Naive thymus-derived CD4-positive, alpha-beta T cell (primary cell): ENCODE data around the gene TPCN1. TPM values are rescaled to one million over a fixed set of nuclear protein-coding genes. Genes with fewer than 3 reads are reported as not detected.

ENCODE experiments used
- ATAC-seq: fragments of 150-1000 bp; cut with Tn5 transposase; 2 replicates; pipeline ENCODE4 v1.10.0; 2021; ENCODE audit warnings: mild to moderate bottlenecking, moderate library complexity
- CTCF ChIA-PET: fragments of 350-600 bp; sonication (Branson Sonifier 250); formaldehyde crosslinking; loops from one replicate; lab custom pipeline; 2021; ENCODE audit warnings: antibody characterized with exemption; lab: Charles Lee
- POLR2A ChIA-PET: fragments of 350-600 bp; sonication (Branson Sonifier 250); formaldehyde crosslinking; loops from one replicate; lab custom pipeline; 2021; ENCODE audit warnings: antibody characterized with exemption, inconsistent platforms; lab: Charles Lee
- DNase-seq, 9 donors: peaks; one replicate each; pipeline versions ENCODE4 v3.0.0 to v3.0.0-alpha.2; 2020 to 2022; ENCODE audit warnings: mixed read lengths in 1 of 9
- H3K27ac ChIP-seq: one replicate; pipeline ENCODE4 v1.7.0; 2013; ENCODE audit warnings: mild to moderate bottlenecking, low read depth, low read length, moderate library complexity
- H3K27me3 ChIP-seq, 2 donors: one replicate each; pipeline ENCODE4 v1.7.0; 2013; ENCODE audit warnings: low read length in 2 of 2, mild to moderate bottlenecking in 2 of 2, moderate library complexity in 2 of 2; ENCODE audit not compliant: control insufficient read depth in 2 of 2, insufficient read depth in 2 of 2
- H3K36me3 ChIP-seq, 3 experiments: 1 replicate in 2 of 3; 2 replicates in 1 of 3; pipeline ENCODE4 v1.7.0; 2013; ENCODE audit warnings: low read length in 3 of 3, mild to moderate bottlenecking in 3 of 3, moderate library complexity in 1 of 3; ENCODE audit not compliant: insufficient read depth in 3 of 3, control insufficient read depth in 2 of 3
- H3K4me1 ChIP-seq, 2 donors: one replicate each; pipeline ENCODE4 v1.7.0; 2013; ENCODE audit warnings: low read length in 2 of 2, mild to moderate bottlenecking in 2 of 2, moderate library complexity in 1 of 2; ENCODE audit not compliant: control insufficient read depth in 2 of 2, insufficient read depth in 2 of 2
- H3K4me3 ChIP-seq: 2 replicates; pipeline ENCODE4 v1.7.0; 2013; ENCODE audit warnings: mild to moderate bottlenecking, low read length
- H3K9me3 ChIP-seq, 3 experiments: 1 replicate in 2 of 3; 2 replicates in 1 of 3; pipeline ENCODE4 v1.7.0; 2013; ENCODE audit warnings: low read length in 3 of 3; ENCODE audit not compliant: control insufficient read depth in 2 of 3
- H3K27ac Mint-ChIP-seq, 9 donors: one replicate each; pipeline ENCODE4 v1.8.0; 2020 to 2022; ENCODE audit warnings: mixed read lengths in 9 of 9, mild to moderate bottlenecking in 8 of 9, moderate library complexity in 5 of 9, inconsistent platforms in 2 of 9
- H3K27me3 Mint-ChIP-seq, 5 donors: one replicate each; pipeline ENCODE4 v1.8.0; 2021 to 2022; ENCODE audit warnings: mixed read lengths in 5 of 5, mild to moderate bottlenecking in 1 of 5
- H3K36me3 Mint-ChIP-seq, 5 donors: one replicate each; pipeline ENCODE4 v1.8.0; 2020 to 2022; ENCODE audit warnings: mixed read lengths in 5 of 5, mild to moderate bottlenecking in 3 of 5, inconsistent platforms in 1 of 5
- H3K4me1 Mint-ChIP-seq, 7 donors: one replicate each; pipeline ENCODE4 v1.8.0; 2020 to 2022; ENCODE audit warnings: mixed read lengths in 7 of 7, mild to moderate bottlenecking in 3 of 7, inconsistent platforms in 1 of 7
- H3K4me3 Mint-ChIP-seq, 10 donors: one replicate each; pipeline ENCODE4 v1.8.0; 2020 to 2022; ENCODE audit warnings: mild to moderate bottlenecking in 10 of 10, mixed read lengths in 10 of 10, moderate library complexity in 6 of 10, inconsistent platforms in 2 of 10
- H3K9me3 Mint-ChIP-seq, 11 donors: one replicate each; pipeline ENCODE4 v1.8.0; 2020 to 2022; ENCODE audit warnings: mixed read lengths in 11 of 11, mild to moderate bottlenecking in 4 of 11, inconsistent platforms in 1 of 11, moderate library complexity in 1 of 11
- intact Hi-C, 2 donors: fragments of 100-400 bp; cut with micrococcal nuclease; formaldehyde crosslinking; loops; one replicate each; pipeline ENCODE4 v1.15.1; 2023
- polyA plus RNA-seq, 2 donors: library from polyadenylated mRNA; unstranded; fragments of 300-500 nt; fragmentation: Illumina TruSeq; gene quantifications; one replicate each; pipeline ENCODE4 v1.2.3, GENCODE V29; 2021
- total RNA-seq, 6 experiments: library from RNA in 5 of 6; stranded (reverse) in 5 of 6; gene quantifications; 1 replicate in 5 of 6; 2 replicates in 1 of 6; pipeline ENCODE4 v1.2.3 and lab custom pipeline; 2021 to 2026

The TPCN1 gene
- total and polyA plus RNA-seq, 7 experiments from 2014 or later = 15.3 to 124 (median 97.2) TPM

DNA sequence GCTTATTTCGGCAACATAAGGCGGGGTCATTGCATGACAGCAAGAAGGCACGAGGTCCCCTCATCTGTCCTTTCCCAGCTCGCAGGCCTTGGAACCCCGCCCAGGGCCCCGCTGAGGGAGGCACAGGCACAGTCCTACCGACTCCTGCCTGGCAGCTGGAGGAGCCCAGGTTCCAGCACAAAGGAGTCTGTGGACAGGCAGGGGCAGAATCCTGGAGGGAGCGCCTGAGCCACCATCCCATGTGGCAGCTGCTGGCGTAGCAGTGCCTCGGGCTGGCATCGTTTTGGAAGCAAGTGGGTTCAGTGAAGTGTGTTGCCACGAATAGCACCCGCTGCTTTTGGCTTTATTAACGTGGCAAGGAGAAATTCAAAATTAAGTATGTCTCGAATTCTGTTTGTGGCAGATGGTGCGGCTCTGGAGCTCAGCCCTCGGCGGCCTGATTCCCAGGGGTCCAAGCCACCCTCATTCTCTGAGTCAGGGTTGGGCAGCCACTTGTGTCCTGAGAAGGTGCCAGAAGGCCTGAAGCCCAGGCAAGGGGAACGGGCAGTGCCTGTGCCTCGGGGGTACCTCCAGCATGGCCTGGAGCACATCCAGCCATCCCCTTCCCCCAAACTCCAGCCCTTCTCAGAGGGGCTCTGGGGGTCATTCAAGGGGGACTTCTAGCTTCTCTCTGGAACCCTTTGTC lies 77.7 kb downstream of the TPCN1 start:
- H3K4me1 Mint-ChIP-seq = peaks cover 11 to 24% (median 18%) of the 10 kb centered on the region in 7 donors
- H3K36me3 ChIP-seq = peaks cover 0 to 78% (median 5%) of the 10 kb centered on the region in 3 experiments
- ChIA-PET POLR2A (interaction anchor here (0.9 kb wide), 1 partner anchor 83 kb away, joined by 3 read pairs; no protein-coding TSS in a partner anchor), CTCF (interaction anchor here (1.2 to 1.7 kb wide), 2 partner anchors 68 to 96 kb away, joined by 3 to 4 read pairs; no protein-coding TSS in a partner anchor)
- H3K27me3 Mint-ChIP-seq = no peaks in the 10 kb centered on the region
- H3K4me1 ChIP-seq = peaks cover 0 to 14% of the 10 kb centered on the region in 2 donors
- ATAC-seq = no peak
- no peaks in the 10 kb centered on the region for H3K9me3 ChIP-seq
- H3K27ac ChIP-seq = no peak overlapping the region
- peaks cover 0 to 4% (median 0%) of the 10 kb centered on the region in 11 donors for H3K9me3 Mint-ChIP-seq
- no peak overlapping the region for H3K4me3 ChIP-seq
- no peak overlapping the region for H3K4me3 Mint-ChIP-seq
- H3K36me3 Mint-ChIP-seq = peaks cover 8 to 22% (median 12%) of the 10 kb centered on the region in 5 donors
- intact Hi-C loops = no loop called here
- DNase-seq = no peak
- H3K27me3 ChIP-seq = no peaks in the 10 kb centered on the region
- peak overlapping the region in 3 of 9 donors; percentile 22 to 38 (median 30) for H3K27ac Mint-ChIP-seq

GRCh38 chr12:113299619-113300237 lies 78.5 kb downstream of the TPCN1 start:
- ChIA-PET POLR2A (no interaction called here), CTCF (interaction anchor here (1.2 kb wide), 1 partner anchor 69 kb away, joined by 4 read pairs; no protein-coding TSS in a partner anchor)
- Mint-ChIP-seq H3K36me3 (peaks cover 8 to 27% (median 12%) of the 10 kb centered on the region in 5 donors), H3K4me3 (no peak overlapping the region), H3K9me3 (peaks cover 0 to 4% (median 0%) of the 10 kb centered on the region in 11 donors), H3K27ac (peak overlapping the region in 4 of 9 donors; percentile 58 to 69 (median 64)), H3K4me1 (peaks cover 11 to 24% (median 18%) of the 10 kb centered on the region in 7 donors), H3K27me3 (no peaks in the 10 kb centered on the region)
- Histone ChIP-seq H3K4me3 (no peak overlapping the region), H3K27ac (no peak overlapping the region), H3K27me3 (no peaks in the 10 kb centered on the region), H3K9me3 (no peaks in the 10 kb centered on the region), H3K36me3 (peaks cover 0 to 77% (median 0%) of the 10 kb centered on the region in 3 experiments), H3K4me1 (peaks cover 0 to 14% of the 10 kb centered on the region in 2 donors)
- no peak for DNase-seq
- no peak for ATAC-seq
- intact Hi-C loops = loop anchor here in 1 of 2 donors (5.0 kb wide), 1 partner anchor 67 kb away; no protein-coding TSS in a partner anchor

- Histone ChIP-seq H3K4me3 (no peak overlapping the region), H3K9me3 (no peaks in the 10 kb centered on the region), H3K36me3 (peaks cover 0 to 75% (median 0%) of the 10 kb centered on the region in 3 experiments), H3K27ac (no peak overlapping the region), H3K27me3 (no peaks in the 10 kb centered on the region), H3K4me1 (peaks cover 0 to 14% of the 10 kb centered on the region in 2 donors)
- Mint-ChIP-seq H3K27ac (peak overlapping the region in 8 of 9 donors; percentile 50 to 89 (median 82)), H3K9me3 (peaks cover 0 to 4% (median 0%) of the 10 kb centered on the region in 11 donors), H3K27me3 (no peaks in the 10 kb centered on the region), H3K4me3 (no peak overlapping the region), H3K4me1 (peaks cover 12 to 24% (median 18%) of the 10 kb centered on the region in 7 donors), H3K36me3 (peaks cover 11 to 28% (median 16%) of the 10 kb centered on the region in 5 donors)
- DNase-seq (no peak), ATAC-seq (no peak)
- ChIA-PET POLR2A (no interaction called here), CTCF (no interaction called here)
- intact Hi-C loops = loop anchor here in 1 of 2 donors (2.0 to 5.0 kb wide), 2 partner anchors 70 to 105 kb away; no protein-coding TSS in a partner anchor
Observed at GRCh38 chr12:113301811-113302210, 80.5 kb downstream of the TPCN1 start.

DNA sequence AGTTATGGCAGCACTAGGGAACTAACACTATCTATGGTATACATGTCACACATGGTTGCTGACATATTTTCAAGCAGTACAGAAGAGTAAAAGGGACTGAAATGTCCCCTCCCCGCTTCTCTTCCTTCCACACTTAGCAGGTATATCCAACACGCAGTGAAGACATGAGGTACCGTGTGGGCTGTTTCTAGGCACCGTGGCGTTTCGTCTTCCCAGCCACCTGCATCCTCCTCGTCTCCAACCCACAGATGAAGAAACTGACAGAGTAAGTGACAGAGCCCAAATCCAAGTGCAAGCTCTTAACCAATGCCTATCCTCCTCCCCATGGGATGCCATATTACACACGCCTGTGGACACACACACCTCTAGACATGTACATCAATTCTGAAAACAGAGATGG lies 81.2 kb downstream of the TPCN1 start:
- Mint-ChIP-seq H3K36me3 (peaks cover 11 to 29% (median 17%) of the 10 kb centered on the region in 5 donors), H3K4me1 (peaks cover 12 to 24% (median 18%) of the 10 kb centered on the region in 7 donors), H3K9me3 (peaks cover 0 to 4% (median 0%) of the 10 kb centered on the region in 11 donors), H3K4me3 (peak overlapping the region in 7 of 10 donors; percentile 14 to 63 (median 38)), H3K27me3 (no peaks in the 10 kb centered on the region), H3K27ac (peak overlapping the region; percentile 41 to 89 (median 83))
- ChIA-PET CTCF (no interaction called here), POLR2A (interaction anchor here (0.6 kb wide), 1 partner anchor 1330 kb away, joined by 4 read pairs; no protein-coding TSS in a partner anchor)
- H3K36me3 ChIP-seq = peaks cover 0 to 73% (median 3%) of the 10 kb centered on the region in 3 experiments
- peaks cover 0 to 14% of the 10 kb centered on the region in 2 donors for H3K4me1 ChIP-seq
- DNase-seq (no peak), ATAC-seq (no peak)
- intact Hi-C loops = loop anchor here in 1 of 2 donors (2.0 to 5.0 kb wide), 2 partner anchors 70 to 106 kb away; no protein-coding TSS in a partner anchor
- no peaks in the 10 kb centered on the region for H3K9me3 ChIP-seq
- H3K4me3 ChIP-seq = no peak overlapping the region
- H3K27ac ChIP-seq = peak overlapping the region; percentile 49
- H3K27me3 ChIP-seq = no peaks in the 10 kb centered on the region

DNA sequence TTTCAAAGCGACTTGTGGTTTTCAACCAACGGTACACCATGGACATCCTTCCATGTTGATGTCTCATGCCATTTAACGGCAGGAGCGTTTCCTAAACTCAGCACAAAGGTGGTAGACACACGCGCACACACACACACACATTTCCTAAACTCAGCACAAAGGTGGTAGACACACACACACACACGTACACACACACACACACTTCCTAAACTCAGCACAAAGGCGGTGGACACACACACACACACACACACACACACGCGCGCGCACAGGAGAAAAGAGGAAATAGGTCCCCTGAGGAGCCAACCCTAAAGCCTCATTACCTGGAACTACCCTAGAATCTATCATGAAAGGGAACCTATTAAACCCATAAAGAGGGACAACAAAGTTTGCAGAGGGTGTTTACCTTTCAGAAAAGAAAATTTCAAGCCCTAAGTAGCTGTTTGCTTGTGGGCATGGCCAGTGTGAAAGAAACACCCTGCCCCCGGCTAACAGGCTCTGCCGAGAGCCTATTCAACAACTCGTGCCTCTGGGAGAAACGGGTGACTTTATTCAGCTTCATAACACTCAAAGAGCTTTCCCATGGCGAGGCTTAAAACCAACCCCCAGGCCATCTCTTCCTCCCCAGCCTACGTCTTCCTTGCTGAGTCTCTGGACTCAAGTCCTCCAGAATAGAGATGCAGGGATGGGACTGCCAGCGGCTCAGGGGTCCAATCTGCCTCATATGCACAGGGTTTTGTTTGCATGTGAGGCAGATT lies 81.8 kb downstream of the TPCN1 start:
- no peaks in the 10 kb centered on the region for H3K27me3 ChIP-seq
- Mint-ChIP-seq H3K4me1 (peaks cover 12 to 24% (median 18%) of the 10 kb centered on the region in 7 donors), H3K36me3 (peaks cover 11 to 34% (median 20%) of the 10 kb centered on the region in 5 donors), H3K27me3 (no peaks in the 10 kb centered on the region), H3K27ac (peak overlapping the region; percentile 26 to 89 (median 83)), H3K4me3 (peak overlapping the region; percentile 14 to 63 (median 38)), H3K9me3 (peaks cover 0 to 4% (median 0%) of the 10 kb centered on the region in 11 donors)
- H3K27ac ChIP-seq = peak overlapping the region; percentile 49
- H3K4me1 ChIP-seq = peaks cover 0 to 14% of the 10 kb centered on the region in 2 donors
- peaks cover 0 to 73% (median 6%) of the 10 kb centered on the region in 3 experiments for H3K36me3 ChIP-seq
- H3K4me3 ChIP-seq = no peak overlapping the region
- intact Hi-C loops = loop anchor here in 1 of 2 donors (2.0 to 5.0 kb wide), 2 partner anchors 71 to 106 kb away; no protein-coding TSS in a partner anchor
- H3K9me3 ChIP-seq = no peaks in the 10 kb centered on the region
- DNase-seq (peak in 4 of 9 donors; percentile 28 to 51 (median 33)), ATAC-seq (peak; percentile 60)
- POLR2A ChIA-PET = interaction anchor here (0.6 kb wide), 2 partner anchors 44 to 1331 kb away, joined by 4 read pairs; no protein-coding TSS in a partner anchor
- CTCF ChIA-PET = no interaction called here
